ENCODE data around the gene JARID2. TPM values are rescaled to one million over a fixed set of nuclear protein-coding genes. Genes with fewer than 3 reads are reported as not detected.

JARID2 gene
- total and polyA plus RNA-seq, 8 donors = 2.4 to 42.6 (median 11.5) TPM

GRCh38 chr6:15526212-15526701 lies 280.4 kb downstream of the JARID2 start:
- peaks cover 0 to 14% (median 3%) of the 10 kb centered on the region in 4 donors for H3K4me1 ChIP-seq
- no peak overlapping the region for H3K4me3 ChIP-seq
- H3K27me3 ChIP-seq = no peaks in the 10 kb centered on the region
- TF ChIP-seq POLR2A (IDR thresholded peaks at IDR 0.05) (no peak), EP300 (IDR thresholded peaks at IDR 0.05) (no peak), POLR2AphosphoS5 (IDR thresholded peaks at IDR 0.05) (no peak)
- TF ChIP-seq, protein P1, sequence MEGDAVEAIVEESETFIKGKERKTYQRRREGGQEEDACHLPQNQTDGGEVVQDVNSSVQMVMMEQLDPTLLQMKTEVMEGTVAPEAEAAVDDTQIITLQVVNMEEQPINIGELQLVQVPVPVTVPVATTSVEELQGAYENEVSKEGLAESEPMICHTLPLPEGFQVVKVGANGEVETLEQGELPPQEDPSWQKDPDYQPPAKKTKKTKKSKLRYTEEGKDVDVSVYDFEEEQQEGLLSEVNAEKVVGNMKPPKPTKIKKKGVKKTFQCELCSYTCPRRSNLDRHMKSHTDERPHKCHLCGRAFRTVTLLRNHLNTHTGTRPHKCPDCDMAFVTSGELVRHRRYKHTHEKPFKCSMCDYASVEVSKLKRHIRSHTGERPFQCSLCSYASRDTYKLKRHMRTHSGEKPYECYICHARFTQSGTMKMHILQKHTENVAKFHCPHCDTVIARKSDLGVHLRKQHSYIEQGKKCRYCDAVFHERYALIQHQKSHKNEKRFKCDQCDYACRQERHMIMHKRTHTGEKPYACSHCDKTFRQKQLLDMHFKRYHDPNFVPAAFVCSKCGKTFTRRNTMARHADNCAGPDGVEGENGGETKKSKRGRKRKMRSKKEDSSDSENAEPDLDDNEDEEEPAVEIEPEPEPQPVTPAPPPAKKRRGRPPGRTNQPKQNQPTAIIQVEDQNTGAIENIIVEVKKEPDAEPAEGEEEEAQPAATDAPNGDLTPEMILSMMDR (IDR thresholded peaks at IDR 0.05) = no peak
- DNase-seq = no peak
- intact Hi-C loops (cut with DNase I; ENCODE audit: low total_unique reads) = no loop called here
- peaks cover 19 to 79% (median 73%) of the 10 kb centered on the region in 4 donors for H3K36me3 ChIP-seq
- 91 to 95% (median 94%) methylated on average over 13 of the region's 13 CpGs for WGBS, 5 donors
- H3K27ac ChIP-seq = no peak overlapping the region
- H3K9me3 ChIP-seq = no peaks in the 10 kb centered on the region

DNA sequence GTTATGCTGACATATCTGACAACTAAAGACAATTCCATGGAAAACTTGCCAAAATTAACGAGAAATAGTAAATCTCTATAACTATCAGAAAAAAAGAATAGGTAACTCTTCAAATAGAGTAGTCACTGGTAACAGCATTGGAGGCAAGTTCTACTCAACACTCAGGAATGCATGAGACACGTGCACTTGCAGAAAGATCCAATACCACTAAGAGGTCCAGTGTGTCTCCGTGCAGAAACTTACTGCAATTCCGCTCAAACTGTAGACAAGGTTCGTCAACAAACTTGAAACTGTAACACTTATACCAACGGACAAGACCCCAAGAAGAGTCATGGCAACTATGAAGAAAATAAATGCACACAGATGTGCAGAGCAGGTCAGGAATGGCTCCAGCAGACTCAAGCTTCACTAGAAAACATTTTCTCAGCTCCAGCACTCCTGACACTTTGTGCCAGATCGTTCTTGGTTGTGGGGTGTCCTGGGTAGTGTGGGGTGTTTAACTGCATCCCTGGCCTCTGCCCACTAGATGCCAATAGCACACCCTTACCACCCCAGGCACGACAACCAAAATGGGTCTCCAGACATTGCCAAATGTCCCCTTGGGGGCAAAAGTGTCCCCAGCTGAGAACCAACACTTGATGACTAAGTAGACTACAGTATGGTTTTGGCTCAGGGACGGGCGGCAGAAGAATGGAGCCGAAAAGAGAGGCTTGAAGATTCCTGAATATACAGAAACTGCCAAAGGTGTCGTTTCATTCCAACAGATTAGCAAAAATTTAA lies 282.2 kb downstream of the JARID2 start:
- DNase-seq = no peak
- Histone ChIP-seq H3K36me3 (peaks cover 8 to 78% (median 69%) of the 10 kb centered on the region in 4 donors), H3K27ac (no peak overlapping the region), H3K27me3 (no peaks in the 10 kb centered on the region), H3K9me3 (no peaks in the 10 kb centered on the region), H3K4me3 (no peak overlapping the region), H3K4me1 (no peaks in the 10 kb centered on the region)
- TF ChIP-seq POLR2AphosphoS5 (IDR thresholded peaks at IDR 0.05) (no peak), EP300 (IDR thresholded peaks at IDR 0.05) (no peak), POLR2A (IDR thresholded peaks at IDR 0.05) (no peak)
- TF ChIP-seq, protein P1 (IDR thresholded peaks at IDR 0.05) = no peak
- 90 to 98% (median 93%) methylated on average over 12 of the region's 12 CpGs for WGBS, 5 donors
- intact Hi-C loops (cut with DNase I; ENCODE audit: low total_unique reads) = no loop called here

- intact Hi-C loops (cut with DNase I; ENCODE audit: low total_unique reads) = no loop called here
- no peak for DNase-seq
- TF ChIP-seq POLR2AphosphoS5 (IDR thresholded peaks at IDR 0.05) (no peak), POLR2A (IDR thresholded peaks at IDR 0.05) (no peak), EP300 (IDR thresholded peaks at IDR 0.05) (no peak)
- TF ChIP-seq, protein P1 (IDR thresholded peaks at IDR 0.05) = no peak
- Histone ChIP-seq H3K36me3 (peaks cover 7 to 72% (median 62%) of the 10 kb centered on the region in 4 donors), H3K4me3 (no peak overlapping the region), H3K27me3 (no peaks in the 10 kb centered on the region), H3K27ac (no peak overlapping the region), H3K9me3 (no peaks in the 10 kb centered on the region), H3K4me1 (no peaks in the 10 kb centered on the region)
- 96 to 99% (median 98%) methylated on average over 9 of the region's 9 CpGs for WGBS, 5 donors
Measured at GRCh38 chr6:15528870-15529269, 283.0 kb downstream of the JARID2 start.

GRCh38 chr6:15530411-15530810 lies 284.5 kb downstream of the JARID2 start:
- Histone ChIP-seq H3K4me3 (no peak overlapping the region), H3K9me3 (no peaks in the 10 kb centered on the region), H3K27me3 (no peaks in the 10 kb centered on the region), H3K4me1 (peaks cover 0 to 7% (median 3%) of the 10 kb centered on the region in 4 donors), H3K36me3 (peaks cover 0 to 63% (median 53%) of the 10 kb centered on the region in 4 donors), H3K27ac (no peak overlapping the region)
- WGBS, 5 donors = 89 to 95% (median 93%) methylated on average over 10 of the region's 10 CpGs
- TF ChIP-seq, protein P1 (IDR thresholded peaks at IDR 0.05) = no peak
- TF ChIP-seq POLR2A (IDR thresholded peaks at IDR 0.05) (no peak), EP300 (IDR thresholded peaks at IDR 0.05) (no peak), POLR2AphosphoS5 (IDR thresholded peaks at IDR 0.05) (no peak)
- intact Hi-C loops (cut with DNase I; ENCODE audit: low total_unique reads) = no loop called here
- DNase-seq = no peak
